GM21529 (cell line): Measurements from ENCODE around the gene USPL1.
"Not testable (repeated sequence)": the region's sequence is repeated elsewhere in the genome, so short reads cannot be mapped to it uniquely, and the experiment has no call there.

Experiments
- ATAC-seq: cut with Tn5 transposase; IDR thresholded peaks from one replicate; pipeline ENCODE4 v1.9.1; 2021; ENCODE audit not compliant: unreplicated experiment

Gene USPL1

GRCh38 chr13:30617315-30618185 lies at the start of gene USPL1:
Gene USPL1, plus strand, starts transcription at chr13:30617920. Its CDS starts 3,221 bp downstream, at chr13:30621141.
- peak; percentile 86 for ATAC-seq

GRCh38 chr13:30569901-30570576 lies 47.7 kb upstream of the USPL1 start:
- ATAC-seq, result no peak

GRCh38 chr13:30570691-30571090 lies 47.0 kb upstream of the USPL1 start:
- ATAC-seq, result no peak

- peak; percentile 61 for ATAC-seq
Observed at GRCh38 chr13:30572859-30573275, 44.9 kb upstream of the USPL1 start.

- no peak for ATAC-seq
Observed at GRCh38 chr13:30576528-30576927, 41.2 kb upstream of the USPL1 start.

- peak; percentile 90 for ATAC-seq
Observed at GRCh38 chr13:30577401-30577852, 40.3 kb upstream of the USPL1 start.

GRCh38 chr13:30580852-30581502 lies 36.7 kb upstream of the USPL1 start:
- ATAC-seq, result no peak

- no peak for ATAC-seq
Observed at GRCh38 chr13:30581582-30581981, 36.1 kb upstream of the USPL1 start.

GRCh38 chr13:30584051-30584731 lies 33.5 kb upstream of the USPL1 start:
- ATAC-seq, result no peak

GRCh38 chr13:30585748-30586262 lies 31.9 kb upstream of the USPL1 start:
- ATAC-seq, result no peak

GRCh38 chr13:30587231-30587630 lies 30.5 kb upstream of the USPL1 start:
- ATAC-seq, result no peak

GRCh38 chr13:30587739-30588138 lies 30.0 kb upstream of the USPL1 start:
- ATAC-seq, result no peak

- no peak for ATAC-seq
Observed at GRCh38 chr13:30593001-30593400, 24.7 kb upstream of the USPL1 start.

- no peak for ATAC-seq
Observed at GRCh38 chr13:30600496-30600895, 17.2 kb upstream of the USPL1 start.

GRCh38 chr13:30601836-30602235 lies 15.9 kb upstream of the USPL1 start:
- ATAC-seq, result no peak

- no peak for ATAC-seq
Observed at GRCh38 chr13:30605052-30605451, 12.7 kb upstream of the USPL1 start.

GRCh38 chr13:30607186-30607585 lies 10.5 kb upstream of the USPL1 start:
- ATAC-seq, result not testable (repeated sequence)

GRCh38 chr13:30607908-30608307 lies 9.8 kb upstream of the USPL1 start:
- ATAC-seq, result peak; percentile 98

GRCh38 chr13:30608364-30608763 lies 9.4 kb upstream of the USPL1 start:
- ATAC-seq, result no peak

- no peak for ATAC-seq
Observed at GRCh38 chr13:30610311-30610710, 7.4 kb upstream of the USPL1 start.

GRCh38 chr13:30615481-30615865 lies 2.2 kb upstream of the USPL1 start:
- ATAC-seq, result no peak
